GM23248 (cell line): Measurements from ENCODE around the gene ERC1.

Experiments
- EZH2 ChIP-seq: fragments of 200-600 bp; sonication (generic); IDR thresholded peaks from 2 replicates; pipeline ENCODE4 v1.6.1; 2018; ENCODE audit warnings: antibody characterized with exemption, mild to moderate bottlenecking; ENCODE audit not compliant: insufficient read depth, poor library complexity, severe bottlenecking
- EZH2phosphoT487 ChIP-seq: fragments of 200-600 bp; sonication (generic); IDR thresholded peaks from 2 replicates; pipeline ENCODE4 v1.6.1; 2018; ENCODE audit warnings: antibody characterized with exemption, moderate library complexity, mild to moderate bottlenecking, low read depth; ENCODE audit not compliant: insufficient read depth

DNA sequence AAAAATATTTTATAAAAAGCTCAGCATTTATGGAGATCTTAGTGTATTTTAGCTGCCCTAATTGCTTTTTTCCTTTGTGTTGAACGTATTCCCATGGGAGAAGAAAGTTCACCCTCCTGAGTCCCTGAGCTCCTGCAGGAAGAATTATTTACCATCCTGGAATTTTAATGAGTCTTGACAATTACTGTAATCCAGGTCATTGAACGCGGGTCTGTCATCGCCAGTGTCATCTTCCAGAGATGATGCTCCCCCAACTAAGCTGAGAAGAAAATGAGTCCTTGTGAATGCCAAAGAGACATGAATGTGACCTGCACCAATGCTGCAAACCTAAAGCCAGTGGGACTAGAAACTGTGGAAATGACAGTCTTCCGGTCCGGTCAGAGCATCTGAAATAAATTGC is 473.9 kb downstream of the ERC1 start:
- TF ChIP-seq EZH2 = no peak
- no peak for TF ChIP-seq EZH2phosphoT487
